HepG2 (cell line): ENCODE results near the gene DAB2. TPM values are rescaled to one million over a fixed set of nuclear protein-coding genes. Genes with fewer than 3 reads are reported as not detected.

Experiments used
- ATAC-seq: fragments of 200-7000 bp; cut with Tn5 transposase; 3 replicates; pipeline ENCODE4 v1.9.1; 2020; ENCODE audit warnings: mild to moderate bottlenecking, moderate library complexity
- BruUV-seq: library from RNA; stranded (reverse); fragments of 400-500 nt; replicated peaks from 2 replicates; lab custom pipeline; 2021; lab: Mats Ljungman, UMichigan
- CTCF ChIA-PET: fragments of 300-600 bp; formaldehyde crosslinking; extraction: SDS; loops from one replicate; lab custom pipeline; 2021; ENCODE audit warnings: low total read pairs, inconsistent platforms, low intra/inter-chr PET ratio; lab: Yijun Ruan, JAX
- POLR2A ChIA-PET: fragments of 350-600 bp; sonication (Branson Sonifier 250); formaldehyde crosslinking; loops from one replicate; lab custom pipeline; 2020; ENCODE audit warnings: antibody characterized with exemption, inconsistent platforms; lab: Yijun Ruan, JAX
- DNase-seq: peaks from one replicate; pipeline ENCODE4 v3.0.0-alpha.2; 2015; ENCODE audit warnings: low spot score
- FAIRE-seq: peaks from 3 replicates; lab custom pipeline; 2011; peaks lifted over from hg19 to GRCh38; lab: Jason Lieb, UNC
- H2AFZ ChIP-seq: one replicate; pipeline ENCODE4 v1.6.1; 2011; ENCODE audit warnings: low read length, inconsistent platforms
- H3K27ac ChIP-seq: fragments of 300-600 bp; 3 replicates; pipeline ENCODE4 v1.8.0; 2011; ENCODE audit warnings: mixed run types, mild to moderate bottlenecking, mixed read lengths, low read length, inconsistent platforms; ENCODE audit not compliant: insufficient read depth; ENCODE audit errors: extremely low read length
- H3K27me3 ChIP-seq, 2 experiments: fragments of 200-600 bp in 1 of 2; 2 replicates in 1 of 2; 3 replicates in 1 of 2; pipeline versions ENCODE4 v1.6.0 to v1.8.0; 2011; ENCODE audit warnings: low read length in 2 of 2, mild to moderate bottlenecking in 2 of 2, moderate library complexity in 2 of 2, inconsistent platforms in 1 of 2; ENCODE audit not compliant: insufficient read depth in 2 of 2, control insufficient read depth in 1 of 2
- H3K36me3 ChIP-seq, 2 experiments: fragments of 200-600 bp in 1 of 2; replicated peaks in 1 of 2; 2 replicates in 1 of 2; 3 replicates in 1 of 2; pipeline versions ENCODE4 v1.5.1 to v1.8.0; 2011; ENCODE audit warnings: low read length in 2 of 2, inconsistent platforms in 1 of 2; ENCODE audit not compliant: insufficient read depth in 2 of 2, control insufficient read depth in 1 of 2
- H3K4me1 ChIP-seq: 2 replicates; pipeline ENCODE4 v1.5.1; 2012; ENCODE audit warnings: low read length, inconsistent platforms; ENCODE audit not compliant: insufficient read depth
- H3K4me2 ChIP-seq: 2 replicates; pipeline ENCODE4 v1.6.0; 2011; ENCODE audit warnings: low read depth, low read length, inconsistent platforms
- H3K4me3 ChIP-seq, 3 experiments: fragments of 200-600 bp in 1 of 3; sonication (generic), shearing (Covaris generic) in 1 of 3; replicated peaks in 1 of 3; 2 replicates each; pipeline ENCODE4 v1.5.1; 2011 to 2016; ENCODE audit warnings: low read length in 3 of 3, inconsistent platforms in 2 of 3, low read depth in 2 of 3, mild to moderate bottlenecking in 2 of 3, control low read depth in 1 of 3, mixed read lengths in 1 of 3; ENCODE audit not compliant: insufficient read depth in 1 of 3
- H3K79me2 ChIP-seq: one replicate; pipeline ENCODE4 v1.6.1; 2011; ENCODE audit warnings: low read length, inconsistent platforms; ENCODE audit not compliant: insufficient read depth
- H3K9ac ChIP-seq: 2 replicates; pipeline ENCODE4 v1.6.0; 2011; ENCODE audit warnings: mild to moderate bottlenecking, low read depth, low read length, inconsistent platforms; ENCODE audit not compliant: insufficient read depth
- H3K9me3 ChIP-seq: 2 replicates; pipeline ENCODE4 v1.5.1; 2012; ENCODE audit warnings: mild to moderate bottlenecking, low read length
- H4K20me1 ChIP-seq: 2 replicates; pipeline ENCODE4 v1.6.0; 2011; ENCODE audit warnings: inconsistent platforms, mild to moderate bottlenecking, low read length, moderate library complexity; ENCODE audit not compliant: insufficient read depth
- BHLHE40 ChIP-seq: IDR thresholded peaks from 2 replicates; pipeline ENCODE4 v1.6.1; 2011; ENCODE audit warnings: low read length, improper control_type of control experiment
- MAZ ChIP-seq, 2 experiments: sonication (generic) in 1 of 2; formaldehyde crosslinking in 1 of 2; IDR thresholded peaks; 2 replicates each; pipeline versions ENCODE4 v1.5.0 to v1.6.1; 2012 to 2020; ENCODE audit warnings: low read depth in 2 of 2, mild to moderate bottlenecking in 2 of 2, borderline replicate concordance in 1 of 2, improper control_type of control experiment in 1 of 2, low read length in 1 of 2, missing genetic modification reagents in 1 of 2, moderate library complexity in 1 of 2
- NCOA2 ChIP-seq: sonication (generic); formaldehyde crosslinking; IDR thresholded peaks from 2 replicates; pipeline ENCODE4 v1.8.0; 2022; ENCODE audit warnings: inconsistent platforms
- PHF20 ChIP-seq: sonication (generic); formaldehyde crosslinking; IDR thresholded peaks from 2 replicates; pipeline ENCODE4 v1.5.0; 2020; ENCODE audit warnings: mild to moderate bottlenecking, missing genetic modification reagents
- RNF2 ChIP-seq: fragments of 450-650 bp; conservative IDR thresholded peaks from 2 replicates; pipeline ENCODE4 v1.6.1; 2016; ENCODE audit warnings: low read depth
- SRSF1 ChIP-seq: fragments of 200-400 bp; formaldehyde crosslinking; optimal IDR thresholded peaks from 2 replicates; pipeline ENCODE3; 2017; ENCODE audit warnings: mild to moderate bottlenecking, low read depth, low read length, moderate library complexity
- ZMYM3 ChIP-seq: sonication (generic); formaldehyde crosslinking; IDR thresholded peaks from 2 replicates; pipeline ENCODE4 v1.5.1; 2020; ENCODE audit warnings: mild to moderate bottlenecking, missing genetic modification reagents
- ZNF121 ChIP-seq: sonication (generic); formaldehyde crosslinking; IDR thresholded peaks from 2 replicates; pipeline ENCODE4 v1.5.0; 2020; ENCODE audit warnings: mild to moderate bottlenecking, missing genetic modification reagents
- ZNF143 ChIP-seq: sonication (generic); formaldehyde crosslinking; IDR thresholded peaks from 2 replicates; pipeline ENCODE4 v1.4.0; 2020; ENCODE audit warnings: missing genetic modification reagents
- ZNF296 ChIP-seq: sonication (generic); formaldehyde crosslinking; conservative IDR thresholded peaks from 2 replicates; pipeline ENCODE4 v1.5.0; 2020; ENCODE audit warnings: mild to moderate bottlenecking, missing genetic modification reagents
- ZNF430 ChIP-seq: sonication (generic); formaldehyde crosslinking; IDR thresholded peaks from 2 replicates; pipeline ENCODE4 v1.9.0; 2021; ENCODE audit warnings: mild to moderate bottlenecking, missing genetic modification reagents
- ZNF772 ChIP-seq: sonication (generic); formaldehyde crosslinking; IDR thresholded peaks from 2 replicates; pipeline ENCODE4 v1.5.0; 2020; ENCODE audit warnings: mild to moderate bottlenecking, missing genetic modification reagents
- ZNF773 ChIP-seq: sonication (generic); formaldehyde crosslinking; IDR thresholded peaks from 2 replicates; pipeline ENCODE4 v1.4.0; 2020; ENCODE audit warnings: missing genetic modification reagents, borderline replicate concordance
- ZNF850 ChIP-seq: sonication (generic); formaldehyde crosslinking; conservative IDR thresholded peaks from 2 replicates; pipeline ENCODE4 v1.9.0; 2021; ENCODE audit warnings: mild to moderate bottlenecking, missing genetic modification reagents
- ZSCAN12 ChIP-seq: sonication (generic); formaldehyde crosslinking; IDR thresholded peaks from 2 replicates; pipeline ENCODE4 v1.9.0; 2021; ENCODE audit warnings: mild to moderate bottlenecking, missing genetic modification reagents
- ZSCAN29 ChIP-seq: sonication (generic); formaldehyde crosslinking; conservative IDR thresholded peaks from 2 replicates; pipeline ENCODE4 v1.4.0; 2020; ENCODE audit warnings: mild to moderate bottlenecking, missing genetic modification reagents
- WGBS: methylation state at CpG from one replicate; pipeline ENCODE4 v1.1.6; 2017; ENCODE audit warnings: low lambda C conversion rate; 5-methylcytosine and 5-hydroxymethylcytosine counted together
- in situ Hi-C: cut with HindIII; loops from 2 replicates; pipeline ENCODE4 v1.10.0; 2017; ENCODE audit warnings: low pct_unique_long_range_greater_than_20kb; ENCODE audit not compliant: extremely low pct_ligation_motif_present
- intact Hi-C: fragments of 100-400 bp; cut with micrococcal nuclease; formaldehyde crosslinking; loops from one replicate; pipeline ENCODE4 v1.10.0; 2022; ENCODE audit not compliant: unreplicated experiment
- polyA plus RNA-seq, 8 experiments: library from polyadenylated mRNA; depleted of rRNA in 3 of 8; stranded (reverse) in 7 of 8; unstranded in 1 of 8; fragments of >200 nt; fragmentation: Illumina TruSeq in 4 of 8; extraction: Trizol in 4 of 8; gene quantifications; 2 replicates each; pipeline versions ENCODE4 v1.2.1 to v1.2.3, GENCODE V29; 2011 to 2016; ENCODE audit warnings: low read depth in 4 of 8, missing spikeins in 1 of 8, mixed read lengths in 1 of 8; ENCODE audit not compliant: insufficient read depth in 1 of 8
- total RNA-seq, 5 experiments: library from RNA; depleted of rRNA; stranded (reverse); fragments of >200 nt; fragmentation: Illumina TruSeq; extraction: Trizol; gene quantifications; 2 replicates each; pipeline ENCODE4 v1.2.3, GENCODE V29; 2016; ENCODE audit warnings: low read depth in 1 of 5
- TF ChIP-seq, protein P1 (sequence below): IDR thresholded peaks from 2 replicates; pipeline ENCODE4 v1.6.1; 2012; ENCODE audit warnings: inconsistent platforms
- TF ChIP-seq, protein P2 (sequence below): sonication (generic); formaldehyde crosslinking; IDR thresholded peaks from 2 replicates; pipeline ENCODE4 v1.8.0; 2022; ENCODE audit warnings: low read depth, missing genetic modification reagents

The DAB2 gene
- total and polyA plus RNA-seq, 2 of the 13 experiments (the other 11 are each of a cell fraction or from before 2014, with no cell fraction given) = 6.4 to 6.5 TPM

DNA sequence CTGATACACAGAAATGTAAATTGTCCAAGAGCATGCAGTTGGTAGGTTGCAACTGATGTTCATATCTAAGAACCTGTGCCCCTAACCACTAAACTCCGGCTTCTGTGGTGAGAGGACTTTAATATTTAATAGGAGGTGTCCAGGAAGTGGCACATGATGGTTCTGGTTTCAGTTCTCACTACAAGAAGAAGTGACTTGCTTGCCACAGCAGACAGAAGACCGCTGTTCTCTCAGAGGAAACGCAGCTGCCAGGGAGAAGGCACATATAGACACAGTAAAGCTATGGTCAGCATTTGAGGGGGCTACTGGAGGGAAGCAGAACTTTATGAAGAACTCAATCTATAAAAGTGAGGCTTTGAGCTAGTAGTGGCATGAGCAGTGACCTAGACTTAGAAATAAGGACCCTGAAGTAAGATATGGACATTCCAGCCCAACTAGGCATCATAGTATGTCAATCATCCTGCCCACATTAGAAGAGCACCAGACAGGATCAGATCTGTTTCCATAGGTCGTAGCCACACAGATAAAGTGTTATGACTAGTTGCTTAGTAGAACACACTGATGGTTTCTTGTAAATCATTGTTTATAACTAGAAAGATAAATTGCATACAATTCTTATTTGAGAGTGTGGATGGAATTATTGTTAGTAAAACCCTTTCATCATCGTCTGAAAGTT is 36.4 kb upstream of the DAB2 start:
- POLR2A ChIA-PET = no interaction called here

More for the DNA sequence above, 36.4 kb upstream of the DAB2 start:
- Histone ChIP-seq H3K9ac (no peak overlapping the region), H3K9me3 (no peaks in the 10 kb centered on the region), H2AFZ (no peak overlapping the region), H3K79me2 (no peaks in the 10 kb centered on the region), H3K27me3 (no peaks in the 10 kb centered on the region), H3K4me2 (no peak overlapping the region)
- no peak for ATAC-seq
- no peak for DNase-seq
- WGBS = 3% methylated on average over 5 of the region's 5 CpGs
- intact Hi-C loops (no loop called here), in situ Hi-C loops (no loop called here)
- BruUV-seq = no TSS peak
- TF ChIP-seq BHLHE40 (no peak), ZNF850 (CRISPR knock-in tag) (no peak), ZNF143 (CRISPR knock-in tag) (no peak), PHF20 (CRISPR knock-in tag) (no peak), NCOA2 (no peak), ZNF772 (no peak), ZSCAN12 (no peak), ZNF430 (no peak), SRSF1 (no peak), RNF2 (no peak), ZMYM3 (no peak), MAZ (IDR thresholded peaks at IDR 0.05; ENCODE audit: borderline replicate concordance, low read depth, low read length) (no peak), MAZ (CRISPR knock-in tag; IDR thresholded peaks at IDR 0.05; ENCODE audit: low read depth) (no peak), ZNF773 (CRISPR knock-in tag) (no peak), ZNF296 (CRISPR knock-in tag) (no peak), ZSCAN29 (CRISPR knock-in tag) (no peak), ZNF121 (CRISPR knock-in tag) (no peak)
- TF ChIP-seq, protein P1, sequence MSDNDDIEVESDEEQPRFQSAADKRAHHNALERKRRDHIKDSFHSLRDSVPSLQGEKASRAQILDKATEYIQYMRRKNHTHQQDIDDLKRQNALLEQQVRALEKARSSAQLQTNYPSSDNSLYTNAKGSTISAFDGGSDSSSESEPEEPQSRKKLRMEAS = no peak
- TF ChIP-seq, protein P2, sequence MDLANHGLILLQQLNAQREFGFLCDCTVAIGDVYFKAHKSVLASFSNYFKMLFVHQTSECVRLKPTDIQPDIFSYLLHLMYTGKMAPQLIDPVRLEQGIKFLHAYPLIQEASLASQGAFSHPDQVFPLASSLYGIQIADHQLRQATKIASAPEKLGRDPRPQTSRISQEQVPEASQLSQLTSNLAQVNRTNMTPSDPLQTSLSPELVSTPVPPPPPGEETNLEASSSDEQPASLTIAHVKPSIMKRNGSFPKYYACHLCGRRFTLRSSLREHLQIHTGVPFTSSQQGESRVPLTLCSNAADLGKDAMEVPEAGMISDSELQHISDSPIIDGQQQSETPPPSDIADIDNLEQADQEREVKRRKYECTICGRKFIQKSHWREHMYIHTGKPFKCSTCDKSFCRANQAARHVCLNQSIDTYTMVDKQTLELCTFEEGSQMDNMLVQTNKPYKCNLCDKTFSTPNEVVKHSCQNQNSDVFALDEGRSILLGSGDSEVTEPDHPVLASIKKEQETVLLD (CRISPR knock-in tag) = no peak
- TF ChIP-seq, all 625 proteins: peak for 0
- CTCF ChIA-PET = no interaction called here
- Histone ChIP-seq H3K27ac (no peak overlapping the region), H3K36me3 (no peaks in the 10 kb centered on the region), H3K4me3 (no peak overlapping the region), H3K4me1 (no peaks in the 10 kb centered on the region), H4K20me1 (no peaks in the 10 kb centered on the region)
- FAIRE-seq = no peak
